Measurements from ENCODE around the gene ADGRG6.

DNA sequence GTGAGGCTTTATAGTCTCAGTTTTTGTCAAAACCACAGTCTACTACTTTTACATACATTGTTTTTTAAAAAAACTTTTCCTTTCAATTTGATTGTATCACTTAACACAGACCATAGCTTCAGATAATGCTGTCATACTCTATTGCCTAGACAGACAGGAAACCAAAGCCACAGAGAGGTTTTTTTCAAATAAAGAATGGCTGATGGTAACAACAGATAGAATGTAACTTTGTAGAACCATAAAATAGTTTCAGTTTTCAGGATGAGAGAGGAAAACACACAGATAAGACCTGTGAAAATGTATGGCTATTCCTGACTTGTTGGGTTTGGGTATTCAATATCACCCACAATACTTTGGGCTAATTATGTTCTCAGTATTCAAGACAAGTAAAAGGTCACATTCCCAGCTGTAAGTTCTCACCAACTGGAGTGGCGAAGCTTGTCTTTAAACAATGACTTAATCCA lies 94.0 kb downstream of the ADGRG6 start:
- TF ChIP-seq, protein P1, sequence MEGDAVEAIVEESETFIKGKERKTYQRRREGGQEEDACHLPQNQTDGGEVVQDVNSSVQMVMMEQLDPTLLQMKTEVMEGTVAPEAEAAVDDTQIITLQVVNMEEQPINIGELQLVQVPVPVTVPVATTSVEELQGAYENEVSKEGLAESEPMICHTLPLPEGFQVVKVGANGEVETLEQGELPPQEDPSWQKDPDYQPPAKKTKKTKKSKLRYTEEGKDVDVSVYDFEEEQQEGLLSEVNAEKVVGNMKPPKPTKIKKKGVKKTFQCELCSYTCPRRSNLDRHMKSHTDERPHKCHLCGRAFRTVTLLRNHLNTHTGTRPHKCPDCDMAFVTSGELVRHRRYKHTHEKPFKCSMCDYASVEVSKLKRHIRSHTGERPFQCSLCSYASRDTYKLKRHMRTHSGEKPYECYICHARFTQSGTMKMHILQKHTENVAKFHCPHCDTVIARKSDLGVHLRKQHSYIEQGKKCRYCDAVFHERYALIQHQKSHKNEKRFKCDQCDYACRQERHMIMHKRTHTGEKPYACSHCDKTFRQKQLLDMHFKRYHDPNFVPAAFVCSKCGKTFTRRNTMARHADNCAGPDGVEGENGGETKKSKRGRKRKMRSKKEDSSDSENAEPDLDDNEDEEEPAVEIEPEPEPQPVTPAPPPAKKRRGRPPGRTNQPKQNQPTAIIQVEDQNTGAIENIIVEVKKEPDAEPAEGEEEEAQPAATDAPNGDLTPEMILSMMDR (IDR thresholded peaks at IDR 0.05; ENCODE audit: insufficient read depth, low read length, poor library complexity, severe bottlenecking), result no peak
- TF ChIP-seq EZH2phosphoT487 (conservative IDR thresholded peaks at IDR 0.05; ENCODE audit: low read length), result no peak
